H1 (cell line): ENCODE data around the gene SH3PXD2A. TPM values are rescaled to one million over a fixed set of nuclear protein-coding genes. Genes with fewer than 3 reads are reported as not detected.

Source experiments
- CTCF ChIA-PET: fragments of 300-600 bp; sonication (Branson Sonifier 250); formaldehyde crosslinking; loops from one replicate; lab custom pipeline; 2021; ENCODE audit not compliant: partially characterized antibody; lab: Charles Lee
- POLR2A ChIA-PET: fragments of 300-600 bp; sonication (Branson Sonifier 250); formaldehyde crosslinking; loops from one replicate; lab custom pipeline; 2021; ENCODE audit warnings: inconsistent platforms; ENCODE audit not compliant: partially characterized antibody; lab: Charles Lee
- DNase-seq, 2 experiments: peaks; one replicate each; pipeline versions ENCODE4 v3.0.0 to v3.0.0-alpha.2; 2010 to 2022; ENCODE audit warnings: low spot score in 2 of 2, low read depth in 1 of 2, mixed read lengths in 1 of 2
- FAIRE-seq: peaks from 2 replicates; lab custom pipeline; 2011; peaks lifted over from hg19 to GRCh38; lab: Jason Lieb, UNC
- H2AFZ ChIP-seq: 2 replicates; pipeline ENCODE4 v1.8.1; 2012; ENCODE audit warnings: low read length, inconsistent platforms
- H2AK5ac ChIP-seq: 2 replicates; pipeline ENCODE4 v1.6.1; 2013; ENCODE audit warnings: low read depth, low read length
- H2BK120ac ChIP-seq: replicated peaks from 2 replicates; pipeline ENCODE3; 2013; ENCODE audit warnings: low read depth, low read length, inconsistent platforms
- H2BK12ac ChIP-seq: 2 replicates; pipeline ENCODE4 v1.6.1; 2013; ENCODE audit warnings: low read depth, low read length
- H2BK15ac ChIP-seq: 2 replicates; pipeline ENCODE4 v1.6.1; 2013; ENCODE audit warnings: low read length
- H2BK20ac ChIP-seq: 2 replicates; pipeline ENCODE4 v1.6.1; 2013; ENCODE audit warnings: low read length
- H2BK5ac ChIP-seq: 2 replicates; pipeline ENCODE4 v1.6.1; 2013; ENCODE audit warnings: low read depth, low read length
- H3K14ac ChIP-seq: 2 replicates; pipeline ENCODE4 v1.6.1; 2013; ENCODE audit warnings: inconsistent platforms; ENCODE audit not compliant: insufficient read length
- H3K18ac ChIP-seq: 2 replicates; pipeline ENCODE4 v1.6.1; 2013; ENCODE audit warnings: low read length; ENCODE audit errors: extremely low read depth
- H3K23ac ChIP-seq: 2 replicates; pipeline ENCODE4 v1.6.1; 2013; ENCODE audit warnings: inconsistent platforms; ENCODE audit not compliant: insufficient read length
- H3K23me2 ChIP-seq: 2 replicates; pipeline ENCODE4 v1.6.1; 2013; ENCODE audit warnings: low read depth, low read length
- H3K27ac ChIP-seq: 2 replicates; pipeline ENCODE4 v1.6.1; 2011; ENCODE audit warnings: low read depth, low read length, inconsistent platforms
- H3K27me3 ChIP-seq, 4 experiments: replicated peaks in 1 of 4; 1 replicate in 1 of 4; 2 replicates in 3 of 4; pipeline versions ENCODE4 v1.6.1 to v1.8.1; 2011 to 2013; ENCODE audit warnings: low read length in 3 of 4, mild to moderate bottlenecking in 3 of 4, inconsistent platforms in 2 of 4, mixed read lengths in 2 of 4, moderate library complexity in 1 of 4; ENCODE audit not compliant: control insufficient read depth in 3 of 4, insufficient read depth in 3 of 4; ENCODE audit errors: extremely low read depth in 1 of 4
- H3K36me3 ChIP-seq, 4 experiments: 2 replicates each; pipeline versions ENCODE4 v1.6.1 to v1.8.1; 2011 to 2013; ENCODE audit warnings: mild to moderate bottlenecking in 4 of 4, low read length in 3 of 4, moderate library complexity in 2 of 4, control low read depth in 1 of 4, inconsistent platforms in 1 of 4; ENCODE audit not compliant: insufficient read depth in 4 of 4, control insufficient read depth in 2 of 4
- H3K4ac ChIP-seq: replicated peaks from 2 replicates; pipeline ENCODE3; 2013; ENCODE audit warnings: low read length, low read depth, mixed read lengths, inconsistent platforms; ENCODE audit not compliant: insufficient read length
- H3K4me1 ChIP-seq, 4 experiments: replicated peaks in 1 of 4; 1 replicate in 1 of 4; 2 replicates in 3 of 4; pipeline versions ENCODE4 v1.6.1 to v1.8.1; 2011 to 2013; ENCODE audit warnings: low read length in 3 of 4, inconsistent platforms in 2 of 4, mixed read lengths in 1 of 4; ENCODE audit not compliant: insufficient read depth in 4 of 4, control insufficient read depth in 3 of 4
- H3K4me2 ChIP-seq, 2 experiments: 2 replicates each; pipeline versions ENCODE4 v1.6.1 to v1.8.1; 2011 to 2013; ENCODE audit warnings: low read depth in 2 of 2, low read length in 2 of 2, control low read depth in 1 of 2, inconsistent platforms in 1 of 2, mild to moderate bottlenecking in 1 of 2; ENCODE audit not compliant: insufficient read depth in 1 of 2
- H3K4me3 ChIP-seq, 4 experiments: fragments of 200-600, 300-600 bp in 1 of 4; sonication (generic), shearing (Covaris generic), sonication (Bioruptor Twin) in 1 of 4; 2 replicates each; pipeline versions ENCODE4 v1.5.1 to v1.8.1; 2011 to 2016; ENCODE audit warnings: low read length in 4 of 4, low read depth in 3 of 4, control low read depth in 2 of 4, inconsistent platforms in 2 of 4, mild to moderate bottlenecking in 2 of 4, mixed read lengths in 1 of 4, moderate library complexity in 1 of 4; ENCODE audit not compliant: insufficient read depth in 2 of 4; ENCODE audit errors: extremely low read depth in 1 of 4
- H3K56ac ChIP-seq: replicated peaks from 2 replicates; pipeline ENCODE3; 2013; ENCODE audit warnings: low read depth, mild to moderate bottlenecking, mixed read lengths, low read length, inconsistent platforms; ENCODE audit not compliant: insufficient read length
- H3K79me1 ChIP-seq: 2 replicates; pipeline ENCODE4 v1.6.1; 2013; ENCODE audit warnings: low read depth, low read length, control low read depth
- H3K79me2 ChIP-seq, 2 experiments: 2 replicates each; pipeline versions ENCODE4 v1.6.1 to v1.8.1; 2012 to 2013; ENCODE audit warnings: low read length in 2 of 2, mild to moderate bottlenecking in 2 of 2, inconsistent platforms in 1 of 2; ENCODE audit not compliant: insufficient read depth in 2 of 2, control insufficient read depth in 1 of 2
- H3K9ac ChIP-seq, 4 experiments: replicated peaks in 1 of 4; 1 replicate in 1 of 4; 2 replicates in 3 of 4; pipeline versions ENCODE4 v1.6.1 to v1.8.1; 2011 to 2013; ENCODE audit warnings: low read depth in 3 of 4, low read length in 3 of 4, control low read depth in 2 of 4, mild to moderate bottlenecking in 2 of 4, moderate library complexity in 2 of 4, inconsistent platforms in 1 of 4; ENCODE audit errors: extremely low read depth in 1 of 4
- H3K9me3 ChIP-seq, 2 experiments: 2 replicates each; pipeline versions ENCODE4 v1.6.1 to v1.8.1; 2012 to 2013; ENCODE audit warnings: mild to moderate bottlenecking in 2 of 2, moderate library complexity in 2 of 2, control low read depth in 1 of 2, inconsistent platforms in 1 of 2, low read depth in 1 of 2, low read length in 1 of 2, mixed read lengths in 1 of 2; ENCODE audit not compliant: insufficient read depth in 2 of 2
- H4K20me1 ChIP-seq, 2 experiments: replicated peaks in 1 of 2; 2 replicates each; pipeline versions ENCODE3 to v1.8.1; 2011 to 2013; ENCODE audit warnings: inconsistent platforms in 2 of 2, low read length in 2 of 2, mild to moderate bottlenecking in 1 of 2; ENCODE audit not compliant: insufficient read depth in 2 of 2, control insufficient read depth in 1 of 2
- H4K5ac ChIP-seq: 2 replicates; pipeline ENCODE4 v1.6.1; 2013; ENCODE audit warnings: low read length, low read depth, mixed read lengths, inconsistent platforms; ENCODE audit not compliant: insufficient read length
- H4K8ac ChIP-seq: 2 replicates; pipeline ENCODE4 v1.8.0; 2013; ENCODE audit warnings: mild to moderate bottlenecking, moderate library complexity, low read length, inconsistent platforms; ENCODE audit not compliant: insufficient read depth; ENCODE audit errors: extremely low read depth
- H4K91ac ChIP-seq: replicated peaks from 2 replicates; pipeline ENCODE3; 2013; ENCODE audit warnings: low read length, mixed read lengths, inconsistent platforms; ENCODE audit not compliant: insufficient read length
- BRCA1 ChIP-seq: IDR thresholded peaks from 2 replicates; pipeline ENCODE4 v1.6.1; 2012; ENCODE audit warnings: low read depth, low read length, improper control_type of control experiment
- CBX8 ChIP-seq: fragments of 300-800, 300-1000 bp; sonication (generic); IDR thresholded peaks from 2 replicates; pipeline ENCODE4 v1.7.1; 2016; ENCODE audit warnings: low read depth, low read length, borderline replicate concordance
- CTBP2 ChIP-seq: IDR thresholded peaks from 2 replicates; pipeline ENCODE4 v1.7.0; 2011; ENCODE audit warnings: borderline replicate concordance, mild to moderate bottlenecking, moderate library complexity, mixed read lengths, low read length; ENCODE audit not compliant: insufficient read depth, insufficient read length
- GABPA ChIP-seq: IDR thresholded peaks from 2 replicates; pipeline ENCODE4 v1.6.1; 2011; ENCODE audit warnings: mild to moderate bottlenecking, low read length, moderate library complexity, borderline replicate concordance; ENCODE audit not compliant: insufficient read depth
- GTF2F1 ChIP-seq: IDR thresholded peaks from 2 replicates; pipeline ENCODE4 v1.6.1; 2012; ENCODE audit warnings: low read depth, low read length, improper control_type of control experiment, borderline replicate concordance
- JUN ChIP-seq: IDR thresholded peaks from 2 replicates; pipeline ENCODE4 v1.6.1; 2011; ENCODE audit warnings: low read depth, mild to moderate bottlenecking, improper control_type of control experiment, low read length
- KDM4A ChIP-seq: IDR thresholded peaks from one replicate; pipeline ENCODE4 v1.7.1; 2012; ENCODE audit warnings: low read depth, mild to moderate bottlenecking, moderate library complexity, low read length, inconsistent platforms; ENCODE audit not compliant: severe bottlenecking
- POLR2AphosphoS5 ChIP-seq: IDR thresholded peaks from 2 replicates; pipeline ENCODE4 v1.6.1; 2011; ENCODE audit warnings: low read depth, low read length
- RAD21 ChIP-seq, 2 experiments: IDR thresholded peaks in 1 of 2; conservative IDR thresholded peaks in 1 of 2; 2 replicates each; pipeline ENCODE4 v1.6.1; 2011; ENCODE audit warnings: low read depth in 2 of 2, low read length in 2 of 2, improper control_type of control experiment in 1 of 2, inconsistent platforms in 1 of 2, mild to moderate bottlenecking in 1 of 2, moderate library complexity in 1 of 2
- RFX5 ChIP-seq: IDR thresholded peaks from 2 replicates; pipeline ENCODE4 v1.6.1; 2011; ENCODE audit warnings: low read depth, low read length, improper control_type of control experiment, borderline replicate concordance
- SIRT6 ChIP-seq: IDR thresholded peaks from one replicate; pipeline ENCODE4 v1.7.1; 2012; ENCODE audit warnings: low read length, inconsistent platforms
- YY1 ChIP-seq: IDR thresholded peaks from 2 replicates; pipeline ENCODE4 v1.6.1; 2011; ENCODE audit warnings: low read depth, mild to moderate bottlenecking, low read length
- WGBS, 2 experiments: shearing (Covaris generic) in 1 of 2; methylation state at CpG; one replicate each; pipeline versions ENCODE4 v1.1.6 to v1.1.7; 2013 to 2015; ENCODE audit warnings: low lambda C conversion rate in 2 of 2, mixed read lengths in 2 of 2, inconsistent platforms in 1 of 2, low coverage in 1 of 2, missing lambda C conversion rate in 1 of 2; ENCODE audit not compliant: insufficient replicate concordance in 2 of 2, insufficient coverage in 1 of 2, insufficient read length in 1 of 2; ENCODE audit errors: extremely low coverage in 1 of 2, missing lambda C conversion rate in 1 of 2; 5-methylcytosine and 5-hydroxymethylcytosine counted together
- polyA plus RNA-seq, 7 experiments: library from polyadenylated mRNA; depleted of rRNA in 3 of 7; stranded (reverse) in 5 of 7; unstranded in 2 of 7; fragments of >200 nt in 5 of 7; fragments of 200-250 nt in 2 of 7; gene quantifications; 1 replicate in 5 of 7; 2 replicates in 1 of 7; 4 replicates in 1 of 7; pipeline versions ENCODE4 v1.2.1 to v1.2.3, GENCODE V29; 2011 to 2013; ENCODE audit warnings: missing spikeins in 2 of 7, mixed read lengths in 2 of 7
- total RNA-seq: library from RNA; stranded (reverse); fragmentation: NEBNext Ultra II Directional; extraction: Animal tissue kit (Norgen Biotek cat#: 25700); gene quantifications from 2 replicates; pipeline ENCODE4 v1.2.1, GENCODE V29; 2021
- TF ChIP-seq, protein P1 (sequence below): IDR thresholded peaks from 2 replicates; pipeline ENCODE4 v1.6.1; 2012; ENCODE audit warnings: low read length, inconsistent platforms

The SH3PXD2A gene
- total and polyA plus RNA-seq, 2 of the 8 experiments (the other 6 are each of a cell fraction or from before 2014, with no cell fraction given), result 5.4 to 16.3 TPM

GRCh38 chr10:103749779-103750178 is 105.6 kb downstream of the SH3PXD2A start:
- CTCF ChIA-PET, result interaction anchor here (0.9 to 16.1 kb wide), 10 partner anchors 8 to 136 kb away, joined by 3 to 304 read pairs (median 6); partner anchors contain the start of gene SH3PXD2A
- FAIRE-seq, result no peak
- H4K8ac ChIP-seq, result no peak overlapping the region
- TF ChIP-seq, protein P1, sequence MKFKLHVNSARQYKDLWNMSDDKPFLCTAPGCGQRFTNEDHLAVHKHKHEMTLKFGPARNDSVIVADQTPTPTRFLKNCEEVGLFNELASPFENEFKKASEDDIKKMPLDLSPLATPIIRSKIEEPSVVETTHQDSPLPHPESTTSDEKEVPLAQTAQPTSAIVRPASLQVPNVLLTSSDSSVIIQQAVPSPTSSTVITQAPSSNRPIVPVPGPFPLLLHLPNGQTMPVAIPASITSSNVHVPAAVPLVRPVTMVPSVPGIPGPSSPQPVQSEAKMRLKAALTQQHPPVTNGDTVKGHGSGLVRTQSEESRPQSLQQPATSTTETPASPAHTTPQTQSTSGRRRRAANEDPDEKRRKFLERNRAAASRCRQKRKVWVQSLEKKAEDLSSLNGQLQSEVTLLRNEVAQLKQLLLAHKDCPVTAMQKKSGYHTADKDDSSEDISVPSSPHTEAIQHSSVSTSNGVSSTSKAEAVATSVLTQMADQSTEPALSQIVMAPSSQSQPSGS, result no peak
- TF ChIP-seq RAD21 (IDR thresholded peaks at IDR 0.05 in 1 of 2, conservative IDR thresholded peaks at IDR 0.05 in 1 of 2; ENCODE audit: low read depth in 2 of 2, low read length in 2 of 2) (no peak), YY1 (no peak), JUN (no peak), RFX5 (no peak), BRCA1 (no peak), CTBP2 (no peak), KDM4A (no peak), GTF2F1 (no peak), SIRT6 (no peak), GABPA (no peak), CBX8 (no peak), POLR2AphosphoS5 (no peak)

More at GRCh38 chr10:103749779-103750178, 105.6 kb downstream of the SH3PXD2A start:
- H4K5ac ChIP-seq, result no peak overlapping the region
- H3K9me3 ChIP-seq, result no peaks in the 10 kb centered on the region; a peak in 1 of 4 replicates
- H2BK12ac ChIP-seq, result no peak overlapping the region
- POLR2A ChIA-PET, result no interaction called here
- DNase-seq, result no peak
- H2BK15ac ChIP-seq, result no peak overlapping the region
- no peak overlapping the region for H3K14ac ChIP-seq
- no peaks in the 10 kb centered on the region for H3K23me2 ChIP-seq
- WGBS, 2 experiments, result 89% methylated on average over 7 of the region's 7 CpGs; no CpG with 5 or more reads in 1 of the 2 experiments
- H3K27ac ChIP-seq, result no peak overlapping the region
- no peak overlapping the region for H2BK5ac ChIP-seq
- H3K4me3 ChIP-seq, result no peak overlapping the region
- no peaks in the 10 kb centered on the region for H3K79me1 ChIP-seq
- H3K4me1 ChIP-seq, result no peaks in the 10 kb centered on the region; a peak in 2 of 7 replicates
- H4K20me1 ChIP-seq, result no peaks in the 10 kb centered on the region
- H3K27me3 ChIP-seq, result no peaks in the 10 kb centered on the region
- no peaks in the 10 kb centered on the region for H3K36me3 ChIP-seq
- H2BK20ac ChIP-seq, result no peak overlapping the region
- no peaks in the 10 kb centered on the region for H3K79me2 ChIP-seq
- no peak overlapping the region for H3K18ac ChIP-seq
- H3K4ac ChIP-seq, result no peak overlapping the region
- no peak overlapping the region for H3K4me2 ChIP-seq
- H2AFZ ChIP-seq, result no peak overlapping the region
- H3K56ac ChIP-seq, result no peak overlapping the region
- no peak overlapping the region for H3K23ac ChIP-seq
- no peak overlapping the region for H3K9ac ChIP-seq
- no peak overlapping the region for H4K91ac ChIP-seq
- H2BK120ac ChIP-seq, result no peak overlapping the region
- no peak overlapping the region for H2AK5ac ChIP-seq
